HEK293 (cell line): Measurements from ENCODE around the gene PCF11.
A peak's percentile ranks its signal among the peaks of the same experiment; 100 is the strongest.

Experiments used
- CTCF ChIA-PET: fragments of 350-600 bp; formaldehyde crosslinking; extraction: SDS; loops from one replicate; lab custom pipeline; 2021; ENCODE audit warnings: antibody characterized with exemption; lab: Yijun Ruan, JAX
- POLR2A ChIA-PET: fragments of 300-600 bp; formaldehyde crosslinking; extraction: SDS; loops from one replicate; lab custom pipeline; 2020; ENCODE audit warnings: antibody characterized with exemption, inconsistent platforms; lab: Yijun Ruan, JAX
- H3K27ac ChIP-seq: fragments of 200-500 bp; sonication (Bioruptor generic); 2 replicates; pipeline ENCODE4 v1.5.1; 2014; ENCODE audit warnings: low read depth, low read length, control low read depth, inconsistent platforms; ENCODE audit errors: extremely low read depth
- H3K36me3 ChIP-seq, 2 experiments: fragments of 200-500 bp in 1 of 2; sonication (Bioruptor generic) in 1 of 2; 1 replicate in 1 of 2; 2 replicates in 1 of 2; pipeline ENCODE4 v1.5.1; 2014 to 2017; ENCODE audit warnings: inconsistent platforms in 2 of 2, low read length in 2 of 2; ENCODE audit not compliant: control insufficient read depth in 2 of 2, insufficient read depth in 1 of 2
- H3K4me1 ChIP-seq: fragments of 200-500 bp; sonication (Bioruptor generic); 2 replicates; pipeline ENCODE4 v1.5.1; 2014; ENCODE audit warnings: mild to moderate bottlenecking, low read length, inconsistent platforms; ENCODE audit not compliant: control insufficient read depth, insufficient read depth
- H3K4me3 ChIP-seq: 2 replicates; pipeline ENCODE4 v1.5.1; 2011; ENCODE audit warnings: low read depth, mild to moderate bottlenecking, control low read depth, low read length, moderate library complexity
- H3K9me3 ChIP-seq: fragments of 200-500 bp; sonication (Bioruptor generic); 2 replicates; pipeline ENCODE4 v1.5.1; 2014; ENCODE audit warnings: low read depth, low read length, inconsistent platforms; ENCODE audit not compliant: control insufficient read depth, insufficient read depth
- GLI2 ChIP-seq: fragments of 450-650 bp; formaldehyde crosslinking; IDR thresholded peaks from 2 replicates; pipeline ENCODE4; 2017; ENCODE audit warnings: missing biosample characterization, missing genetic modification characterization, low read depth, borderline replicate concordance
- GLI4 ChIP-seq: fragments of 450-650 bp; formaldehyde crosslinking; IDR thresholded peaks from 2 replicates; pipeline ENCODE4 v1.5.1; 2016; ENCODE audit warnings: missing biosample characterization, missing genetic modification characterization
- GLIS1 ChIP-seq: fragments of 450-650 bp; formaldehyde crosslinking; IDR thresholded peaks from 2 replicates; pipeline ENCODE4 v1.5.1; 2016; ENCODE audit warnings: missing biosample characterization, missing genetic modification characterization
- KLF1 ChIP-seq: fragments of 450-650 bp; formaldehyde crosslinking; IDR thresholded peaks from 2 replicates; pipeline ENCODE4 v1.5.1; 2016; ENCODE audit warnings: missing biosample characterization, missing genetic modification characterization
- OSR2 ChIP-seq: fragments of 450-650 bp; formaldehyde crosslinking; IDR thresholded peaks from 2 replicates; pipeline ENCODE4 v1.5.1; 2016; ENCODE audit warnings: missing biosample characterization, missing genetic modification characterization
- SETDB1 ChIP-seq: IDR thresholded peaks from one replicate; pipeline ENCODE4 v1.6.1; 2017; ENCODE audit warnings: mild to moderate bottlenecking, low read length, moderate library complexity, mixed read lengths; ENCODE audit not compliant: insufficient read length
- YY1 ChIP-seq: fragments of 450-650 bp; formaldehyde crosslinking; IDR thresholded peaks from 2 replicates; pipeline ENCODE4 v1.5.1; 2018; ENCODE audit warnings: missing biosample characterization, missing genetic modification characterization
- ZBTB17 ChIP-seq: fragments of 450-650 bp; formaldehyde crosslinking; IDR thresholded peaks from 2 replicates; pipeline ENCODE4 v1.5.1; 2016; ENCODE audit warnings: missing biosample characterization, missing genetic modification characterization
- ZEB2 ChIP-seq: fragments of 450-650 bp; formaldehyde crosslinking; IDR thresholded peaks from 2 replicates; pipeline ENCODE4 v1.5.1; 2016; ENCODE audit warnings: missing biosample characterization, missing genetic modification characterization
- ZNF132 ChIP-seq: fragments of 450-650 bp; formaldehyde crosslinking; IDR thresholded peaks from 2 replicates; pipeline ENCODE4 v1.5.1; 2017; ENCODE audit warnings: missing biosample characterization, missing genetic modification characterization, borderline replicate concordance
- ZNF133 ChIP-seq: fragments of 450-650 bp; formaldehyde crosslinking; IDR thresholded peaks from 2 replicates; pipeline ENCODE4 v1.5.1; 2016; ENCODE audit warnings: missing biosample characterization, missing genetic modification characterization
- ZNF146 ChIP-seq: fragments of 450-650 bp; formaldehyde crosslinking; IDR thresholded peaks from 2 replicates; pipeline ENCODE4 v1.5.1; 2016; ENCODE audit warnings: missing biosample characterization, missing genetic modification characterization
- ZNF24 ChIP-seq: fragments of 450-650 bp; formaldehyde crosslinking; IDR thresholded peaks from 2 replicates; pipeline ENCODE4 v1.5.1; 2016; ENCODE audit warnings: missing biosample characterization, missing genetic modification characterization
- ZNF274 ChIP-seq, 2 experiments: fragments of 200-500 bp in 1 of 2; fragments of 450-650 bp in 1 of 2; sonication (Bioruptor generic) in 1 of 2; formaldehyde crosslinking in 1 of 2; IDR thresholded peaks; 2 replicates each; pipeline versions ENCODE4 v1.5.1 to v1.6.1; 2014 to 2016; ENCODE audit warnings: borderline replicate concordance in 1 of 2, inconsistent platforms in 1 of 2, low read length in 1 of 2, missing biosample characterization in 1 of 2, missing genetic modification characterization in 1 of 2
- ZNF302 ChIP-seq: fragments of 450-650 bp; formaldehyde crosslinking; IDR thresholded peaks from 2 replicates; pipeline ENCODE4 v1.5.1; 2016; ENCODE audit warnings: missing biosample characterization, missing genetic modification characterization, low read depth
- ZNF335 ChIP-seq: fragments of 450-650 bp; formaldehyde crosslinking; conservative IDR thresholded peaks from 2 replicates; pipeline ENCODE4 v1.5.1; 2016; ENCODE audit warnings: missing biosample characterization, missing genetic modification characterization
- ZNF624 ChIP-seq: fragments of 450-650 bp; formaldehyde crosslinking; IDR thresholded peaks from 2 replicates; pipeline ENCODE4 v1.5.1; 2017; ENCODE audit warnings: missing biosample characterization, missing genetic modification characterization
- ZNF660 ChIP-seq: fragments of 450-650 bp; IDR thresholded peaks from 2 replicates; pipeline ENCODE4 v1.5.1; 2018; ENCODE audit warnings: missing biosample characterization, mild to moderate bottlenecking, missing genetic modification characterization
- ZNF707 ChIP-seq: fragments of 450-650 bp; formaldehyde crosslinking; IDR thresholded peaks from 2 replicates; pipeline ENCODE4 v1.5.1; 2016; ENCODE audit warnings: missing biosample characterization, missing genetic modification characterization
- TF ChIP-seq, protein P1 (sequence below): fragments of 450-650 bp; formaldehyde crosslinking; IDR thresholded peaks from 2 replicates; pipeline ENCODE4 v1.5.1; 2016; ENCODE audit warnings: missing biosample characterization, missing genetic modification characterization
- TF ChIP-seq, protein P2 (sequence below): fragments of 450-650 bp; formaldehyde crosslinking; IDR thresholded peaks from 2 replicates; pipeline ENCODE4 v1.5.1; 2016; ENCODE audit warnings: missing biosample characterization, missing genetic modification characterization

Gene PCF11

GRCh38 chr11:83150450-83150849, 6.5 kb upstream of the PCF11 start:
- POLR2A ChIA-PET = no interaction called here

GRCh38 chr11:83151274-83151977, 5.5 kb upstream of the PCF11 start:
- ChIA-PET CTCF (interaction anchor here (1.1 kb wide), 1 partner anchor 99 kb away, joined by 3 read pairs; no protein-coding TSS in a partner anchor), POLR2A (interaction anchor here (0.6 kb wide), 1 partner anchor 241 kb away, joined by 6 read pairs; no protein-coding TSS in a partner anchor)
- Histone ChIP-seq H3K27ac (no peak overlapping the region), H3K36me3 (no peaks in the 10 kb centered on the region), H3K9me3 (no peaks in the 10 kb centered on the region), H3K4me1 (no peaks in the 10 kb centered on the region), H3K4me3 (no peak overlapping the region)
- TF ChIP-seq KLF1 (tag by site-specific recombination) (peak; percentile 42; the same call in 1 of the 2 replicates), GLIS1 (peak; percentile 78), ZNF133 (tag by site-specific recombination) (0 out of 2 replicates have a peak, but pooled peaks have one; percentile 30), ZNF707 (no peak), ZNF24 (tag by site-specific recombination) (peak; percentile 64; the same call in 1 of the 2 replicates), GLI2 (no peak), ZNF335 (tag by site-specific recombination) (peak; percentile 53), ZNF132 (tag by site-specific recombination) (no peak)
- TF ChIP-seq, protein P1, sequence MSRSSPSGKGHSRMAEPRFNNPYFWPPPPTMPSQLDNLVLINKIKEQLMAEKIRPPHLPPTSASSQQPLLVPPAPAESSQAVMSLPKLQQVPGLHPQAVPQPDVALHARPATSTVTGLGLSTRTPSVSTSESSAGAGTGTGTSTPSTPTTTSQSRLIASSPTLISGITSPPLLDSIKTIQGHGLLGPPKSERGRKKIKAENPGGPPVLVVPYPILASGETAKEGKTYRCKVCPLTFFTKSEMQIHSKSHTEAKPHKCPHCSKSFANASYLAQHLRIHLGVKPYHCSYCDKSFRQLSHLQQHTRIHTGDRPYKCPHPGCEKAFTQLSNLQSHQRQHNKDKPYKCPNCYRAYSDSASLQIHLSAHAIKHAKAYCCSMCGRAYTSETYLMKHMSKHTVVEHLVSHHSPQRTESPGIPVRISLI (tag by site-specific recombination) = 0 out of 2 replicates have a peak, but pooled peaks have one; percentile 38
- TF ChIP-seq, protein P2, sequence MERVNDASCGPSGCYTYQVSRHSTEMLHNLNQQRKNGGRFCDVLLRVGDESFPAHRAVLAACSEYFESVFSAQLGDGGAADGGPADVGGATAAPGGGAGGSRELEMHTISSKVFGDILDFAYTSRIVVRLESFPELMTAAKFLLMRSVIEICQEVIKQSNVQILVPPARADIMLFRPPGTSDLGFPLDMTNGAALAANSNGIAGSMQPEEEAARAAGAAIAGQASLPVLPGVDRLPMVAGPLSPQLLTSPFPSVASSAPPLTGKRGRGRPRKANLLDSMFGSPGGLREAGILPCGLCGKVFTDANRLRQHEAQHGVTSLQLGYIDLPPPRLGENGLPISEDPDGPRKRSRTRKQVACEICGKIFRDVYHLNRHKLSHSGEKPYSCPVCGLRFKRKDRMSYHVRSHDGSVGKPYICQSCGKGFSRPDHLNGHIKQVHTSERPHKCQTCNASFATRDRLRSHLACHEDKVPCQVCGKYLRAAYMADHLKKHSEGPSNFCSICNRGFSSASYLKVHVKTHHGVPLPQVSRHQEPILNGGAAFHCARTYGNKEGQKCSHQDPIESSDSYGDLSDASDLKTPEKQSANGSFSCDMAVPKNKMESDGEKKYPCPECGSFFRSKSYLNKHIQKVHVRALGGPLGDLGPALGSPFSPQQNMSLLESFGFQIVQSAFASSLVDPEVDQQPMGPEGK (tag by site-specific recombination) = peak; percentile 48; the same call in 1 of the 2 replicates
- TF ChIP-seq, all 188 proteins: peak for 7

More at GRCh38 chr11:83150450-83150849, 6.5 kb upstream of the PCF11 start:
- Histone ChIP-seq H3K27ac (no peak overlapping the region), H3K4me1 (no peaks in the 10 kb centered on the region), H3K9me3 (no peaks in the 10 kb centered on the region), H3K4me3 (no peak overlapping the region), H3K36me3 (no peaks in the 10 kb centered on the region)
- TF ChIP-seq ZNF624 (tag by site-specific recombination) (no peak), ZEB2 (tag by site-specific recombination) (no peak), ZNF146 (tag by site-specific recombination) (no peak), YY1 (tag by site-specific recombination) (no peak), SETDB1 (no peak), OSR2 (tag by site-specific recombination) (peak; percentile 19; the same call in 1 of the 2 replicates), ZBTB17 (tag by site-specific recombination) (0 out of 2 replicates have a peak, but pooled peaks have one; percentile 19)
- CTCF ChIA-PET = interaction anchor here (0.7 kb wide), 1 partner anchor 562 kb away, joined by 3 read pairs; no protein-coding TSS in a partner anchor

- ChIA-PET POLR2A (interaction anchor here (0.6 kb wide), 1 partner anchor 242 kb away, joined by 6 read pairs; no protein-coding TSS in a partner anchor), CTCF (no interaction called here)
- Histone ChIP-seq H3K27ac (no peak overlapping the region), H3K36me3 (no peaks in the 10 kb centered on the region), H3K4me1 (no peaks in the 10 kb centered on the region), H3K9me3 (no peaks in the 10 kb centered on the region), H3K4me3 (no peak overlapping the region)
- no peak for TF ChIP-seq ZNF302 (tag by site-specific recombination)
- no peak for TF ChIP-seq ZNF660 (tag by site-specific recombination)
- TF ChIP-seq GLI4 (tag by site-specific recombination) = no peak
- TF ChIP-seq ZNF274 (IDR thresholded peaks at IDR 0.05; ENCODE audit: low read length) = no peak
- TF ChIP-seq ZNF274 (tag by site-specific recombination; IDR thresholded peaks at IDR 0.05; ENCODE audit: borderline replicate concordance) = no peak
These were observed 4.7 kb upstream of the PCF11 start for GRCh38 chr11:83152264-83152663.
